Body of pancreas (tissue), 4 donors: ENCODE results near the gene GYPC. TPM values are rescaled to one million over a fixed set of nuclear protein-coding genes. Genes with fewer than 3 reads are reported as not detected.

ENCODE experiments used
- ATAC-seq: fragments of 150-250 bp; one replicate; pipeline ENCODE4 v1.9.1; 2016
- DNase-seq, 4 donors: peaks; one replicate each; pipeline ENCODE4 v3.0.0-alpha.2; 2019
- H3K27ac ChIP-seq, 4 donors: fragments of 200-600 bp; sonication (generic); 1 replicate in 3 of 4; 2 replicates in 1 of 4; pipeline versions ENCODE4 v1.5.1 to v1.6.1; 2016 to 2019; ENCODE audit warnings: mild to moderate bottlenecking in 1 of 4, mixed read lengths in 1 of 4, moderate library complexity in 1 of 4
- H3K27me3 ChIP-seq, 2 donors: fragments of 200-600 bp; sonication (generic); one replicate each; pipeline ENCODE4 v1.6.0; 2016; ENCODE audit warnings: mild to moderate bottlenecking in 1 of 2
- H3K36me3 ChIP-seq, 2 donors: fragments of 200-600 bp; sonication (generic); replicated peaks in 1 of 2; 2 replicates each; pipeline ENCODE4 v1.5.1; 2016; ENCODE audit warnings: low read depth in 2 of 2; ENCODE audit not compliant: insufficient read depth in 1 of 2
- H3K4me1 ChIP-seq: fragments of 200-600 bp; sonication (generic); one replicate; pipeline ENCODE4 v1.6.0; 2016
- H3K4me3 ChIP-seq, 2 donors: fragments of 200-600 bp; sonication (generic); 1 replicate in 1 of 2; 2 replicates in 1 of 2; pipeline ENCODE4 v1.5.1; 2016 to 2019
- H3K9me3 ChIP-seq, 3 donors: fragments of 200-600 bp; sonication (generic); 1 replicate in 2 of 3; 2 replicates in 1 of 3; pipeline ENCODE4 v1.5.1; 2016
- POLR2A ChIP-seq, 3 donors: fragments of 450-650 bp; IDR thresholded peaks; one replicate each; pipeline ENCODE4 v1.6.1; 2016; ENCODE audit warnings: antibody characterized with exemption in 3 of 3, mild to moderate bottlenecking in 2 of 3
- WGBS, 2 donors: methylation state at CpG; one replicate each; pipeline ENCODE4 v1.1.5; 2017; 5-methylcytosine and 5-hydroxymethylcytosine counted together
- intact Hi-C: fragments of 100-400 bp; cut with DNase I; formaldehyde crosslinking; loops from one replicate; pipeline ENCODE4 v1.15.1; 2023
- total RNA-seq, 2 donors: library from RNA; depleted of rRNA; stranded (reverse); fragments of >200 nt; gene quantifications; one replicate each; pipeline ENCODE4 v1.1.0, GENCODE V29; 2016
- TF ChIP-seq, protein P1 (sequence below), 7 experiments: fragments of 450-650 bp in 4 of 7; fragments of 200-600 bp in 3 of 7; sonication (generic) in 3 of 7; IDR thresholded peaks; one replicate each; pipeline ENCODE4 v1.5.1; 2016 to 2019; ENCODE audit warnings: antibody characterized with exemption in 7 of 7

Gene GYPC
- total RNA-seq, 2 donors from 2014 or later: 26.4 to 28.8 TPM

DNA sequence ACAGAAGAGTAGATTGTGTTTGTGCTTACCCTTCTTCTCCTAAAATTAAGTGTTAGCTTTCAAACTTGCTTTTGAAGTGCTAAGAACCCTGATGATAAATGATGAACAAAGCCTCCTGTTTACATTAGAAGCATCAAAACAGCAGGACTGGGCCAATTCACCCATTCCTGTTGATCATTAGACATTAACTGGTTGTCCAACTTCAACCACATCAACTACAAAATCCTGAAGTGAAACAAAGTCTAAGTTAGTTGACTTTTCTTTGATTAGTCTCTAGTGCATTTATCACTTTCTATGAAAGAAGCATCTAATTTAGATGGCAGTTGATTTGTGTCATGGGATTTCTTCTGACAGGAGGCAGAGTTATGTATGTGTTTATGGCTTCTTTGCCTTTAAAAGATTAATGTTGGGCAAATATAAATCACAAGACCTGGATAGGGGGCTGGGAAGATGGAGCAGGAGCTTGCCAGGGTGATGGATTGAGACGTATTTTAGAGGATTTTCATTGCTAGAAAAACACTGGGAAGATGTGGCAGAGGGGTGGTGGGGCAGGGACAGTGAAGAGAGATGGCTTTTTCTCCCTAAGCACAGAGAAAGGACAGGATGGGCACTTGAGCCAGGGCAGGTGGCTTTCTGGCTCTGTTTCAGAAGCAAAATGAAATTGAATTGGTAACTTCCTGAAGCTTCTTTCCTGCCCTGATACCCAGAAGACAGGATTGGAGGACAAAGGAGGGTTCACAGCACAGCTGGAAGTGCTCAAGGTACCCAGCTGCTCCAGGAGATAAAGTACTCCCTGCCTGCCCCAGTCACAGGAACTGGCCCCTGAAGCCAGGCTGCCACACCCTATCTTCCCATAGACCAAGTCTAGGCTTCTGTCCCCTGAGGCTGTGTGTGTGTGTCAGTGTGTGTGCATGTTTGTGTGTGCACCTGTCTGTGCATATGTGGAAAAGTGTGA lies 20.5 kb downstream of the GYPC start:
- Histone ChIP-seq H3K4me1 (no peaks in the 10 kb centered on the region), H3K27ac (no peak overlapping the region), H3K4me3 (no peak overlapping the region), H3K36me3 (no peaks in the 10 kb centered on the region), H3K9me3 (peaks cover 0 to 10% (median 0%) of the 10 kb centered on the region in 3 donors), H3K27me3 (no peaks in the 10 kb centered on the region)
- 46 to 52% methylated on average over 1 of the region's 1 CpG for WGBS, 2 donors
- intact Hi-C loops: no loop called here
- TF ChIP-seq, protein P1, sequence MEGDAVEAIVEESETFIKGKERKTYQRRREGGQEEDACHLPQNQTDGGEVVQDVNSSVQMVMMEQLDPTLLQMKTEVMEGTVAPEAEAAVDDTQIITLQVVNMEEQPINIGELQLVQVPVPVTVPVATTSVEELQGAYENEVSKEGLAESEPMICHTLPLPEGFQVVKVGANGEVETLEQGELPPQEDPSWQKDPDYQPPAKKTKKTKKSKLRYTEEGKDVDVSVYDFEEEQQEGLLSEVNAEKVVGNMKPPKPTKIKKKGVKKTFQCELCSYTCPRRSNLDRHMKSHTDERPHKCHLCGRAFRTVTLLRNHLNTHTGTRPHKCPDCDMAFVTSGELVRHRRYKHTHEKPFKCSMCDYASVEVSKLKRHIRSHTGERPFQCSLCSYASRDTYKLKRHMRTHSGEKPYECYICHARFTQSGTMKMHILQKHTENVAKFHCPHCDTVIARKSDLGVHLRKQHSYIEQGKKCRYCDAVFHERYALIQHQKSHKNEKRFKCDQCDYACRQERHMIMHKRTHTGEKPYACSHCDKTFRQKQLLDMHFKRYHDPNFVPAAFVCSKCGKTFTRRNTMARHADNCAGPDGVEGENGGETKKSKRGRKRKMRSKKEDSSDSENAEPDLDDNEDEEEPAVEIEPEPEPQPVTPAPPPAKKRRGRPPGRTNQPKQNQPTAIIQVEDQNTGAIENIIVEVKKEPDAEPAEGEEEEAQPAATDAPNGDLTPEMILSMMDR (IDR thresholded peaks at IDR 0.05): no peak
- no peak for TF ChIP-seq POLR2A (IDR thresholded peaks at IDR 0.05)
- DNase-seq: no peak
- no peak for ATAC-seq

DNA sequence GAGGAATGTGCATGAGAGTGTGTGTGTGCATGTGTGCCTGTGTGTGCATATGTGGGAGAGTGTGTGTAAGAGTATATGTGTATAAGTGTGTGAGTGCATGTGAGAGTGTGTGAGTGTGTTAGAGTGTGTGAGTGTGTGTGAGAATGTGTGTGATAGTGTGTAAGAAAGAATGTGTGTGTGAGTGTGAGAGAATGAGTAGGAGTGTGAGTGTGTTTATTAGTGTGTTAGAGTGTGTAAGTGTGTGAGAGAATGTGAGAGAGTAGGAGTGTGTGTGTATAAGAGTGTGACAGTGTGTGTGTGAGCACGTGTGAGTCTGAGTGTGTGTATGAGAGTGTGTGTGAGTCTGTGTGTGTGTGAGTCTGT lies 21.2 kb downstream of the GYPC start:
- no peak overlapping the region for H3K27ac ChIP-seq
- intact Hi-C loops: no loop called here
- no peaks in the 10 kb centered on the region for H3K27me3 ChIP-seq
- H3K36me3 ChIP-seq: no peaks in the 10 kb centered on the region
- H3K9me3 ChIP-seq: peaks cover 0 to 10% (median 0%) of the 10 kb centered on the region in 3 donors
- no peak overlapping the region for H3K4me3 ChIP-seq
- H3K4me1 ChIP-seq: no peaks in the 10 kb centered on the region
- DNase-seq: no peak
- 66 to 69% methylated on average over 1 of the region's 1 CpG for WGBS, 2 donors
- TF ChIP-seq POLR2A (IDR thresholded peaks at IDR 0.05): no peak
- TF ChIP-seq, protein P1 (IDR thresholded peaks at IDR 0.05): no peak
- ATAC-seq: no peak

DNA sequence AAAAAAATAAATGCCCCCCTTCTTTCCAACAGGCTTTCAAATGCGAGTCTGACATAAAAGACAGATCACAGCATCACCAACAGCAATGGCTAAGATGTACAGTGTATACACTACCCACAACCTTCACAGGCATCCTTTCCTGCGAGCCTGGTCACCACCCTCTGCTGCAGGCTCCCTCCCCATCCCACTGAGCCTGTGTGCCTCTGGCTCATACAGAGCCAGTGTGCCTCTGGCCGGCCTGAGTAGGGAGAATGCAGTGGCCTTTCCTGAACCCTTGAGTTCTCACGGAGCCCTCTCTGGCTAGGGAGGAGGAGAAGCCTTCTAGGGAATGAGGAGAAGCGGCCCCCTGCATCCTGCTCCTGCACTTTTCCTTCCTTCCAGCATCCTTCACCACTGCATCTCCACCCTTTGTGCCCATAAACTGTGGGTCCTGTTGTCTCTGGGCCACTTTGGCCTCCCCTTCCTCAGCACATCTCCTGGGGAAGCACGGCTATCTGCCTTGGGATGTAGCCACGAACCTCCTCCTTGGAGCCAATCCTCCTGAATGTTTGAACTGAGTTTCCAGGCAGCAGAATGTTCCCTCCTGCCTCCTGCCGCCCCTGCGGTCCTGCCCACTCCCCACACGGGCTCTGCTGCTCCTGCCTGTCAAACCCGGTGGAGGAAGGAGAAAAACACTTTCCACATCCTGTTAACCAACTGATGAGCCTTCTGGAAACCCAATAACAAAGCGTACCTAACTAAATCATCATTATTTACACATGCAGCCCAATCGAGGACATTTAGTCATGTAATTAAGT lies 22.5 kb downstream of the GYPC start:
- Histone ChIP-seq H3K27ac (no peak overlapping the region), H3K4me1 (no peaks in the 10 kb centered on the region)

DNA sequence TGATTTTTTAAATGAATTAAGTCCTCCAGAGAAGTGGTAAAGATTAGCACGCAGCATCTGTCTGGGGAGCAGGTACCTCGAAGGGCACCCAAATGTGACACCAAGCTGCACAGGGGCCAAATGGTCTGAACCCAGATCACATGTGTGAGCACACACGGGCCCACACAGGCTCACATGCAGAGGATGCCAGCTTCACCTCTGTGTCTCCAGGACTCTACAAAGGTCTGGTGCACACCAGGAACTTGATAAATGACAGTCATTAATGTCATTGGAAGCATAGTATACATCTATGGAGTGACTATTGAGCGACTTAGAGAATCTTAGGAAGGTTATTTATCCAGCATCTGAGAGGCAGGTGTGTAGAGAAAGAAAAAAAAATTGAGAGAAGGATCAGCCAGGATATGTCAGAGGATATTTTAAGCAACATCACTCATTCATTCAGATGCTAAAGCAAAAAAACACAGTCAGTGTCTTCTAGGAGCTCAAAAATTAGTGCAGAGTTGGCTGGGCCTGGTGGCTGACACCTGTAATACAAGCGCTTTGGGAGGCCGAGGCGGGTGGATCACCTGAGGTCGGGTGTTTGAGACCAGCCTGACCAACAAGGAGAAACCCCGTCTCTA lies 23.2 kb downstream of the GYPC start:
- Histone ChIP-seq H3K27me3 (no peaks in the 10 kb centered on the region), H3K4me3 (no peak overlapping the region), H3K9me3 (peaks cover 0 to 10% (median 0%) of the 10 kb centered on the region in 3 donors), H3K36me3 (no peaks in the 10 kb centered on the region), H3K27ac (no peak overlapping the region), H3K4me1 (no peaks in the 10 kb centered on the region)
- ATAC-seq (no peak), DNase-seq (no peak)
- WGBS, 2 donors: 75 to 76% methylated on average over 9 of the region's 9 CpGs
- no peak for TF ChIP-seq POLR2A (IDR thresholded peaks at IDR 0.05)
- TF ChIP-seq, protein P1 (IDR thresholded peaks at IDR 0.05): no peak
- intact Hi-C loops: no loop called here

More for the DNA sequence above, 22.5 kb downstream of the GYPC start:
- Histone ChIP-seq H3K27me3 (no peaks in the 10 kb centered on the region), H3K36me3 (no peaks in the 10 kb centered on the region), H3K4me3 (no peak overlapping the region), H3K9me3 (peaks cover 0 to 10% (median 0%) of the 10 kb centered on the region in 3 donors)
- intact Hi-C loops: no loop called here
- ATAC-seq: no peak
- no peak for TF ChIP-seq POLR2A (IDR thresholded peaks at IDR 0.05)
- TF ChIP-seq, protein P1 (IDR thresholded peaks at IDR 0.05): no peak
- DNase-seq: no peak
- WGBS, 2 donors: 50 to 62% methylated on average over 13 of the region's 13 CpGs
